SKM-1 treated with dmso at 0.1 percent for 144 hours (cell line): ENCODE data around the gene NCBP2L.
"Not testable (repeated sequence)": the region's sequence is repeated elsewhere in the genome, so short reads cannot be mapped to it uniquely, and the experiment has no call there.

Experiments used
- DNase-seq: peaks from one replicate; lab custom pipeline; 2025; ENCODE audit not compliant: unreplicated experiment; lab: John Stamatoyannopoulos, UW

Gene NCBP2L

GRCh38 chrX:107804427-107804826 lies 26.9 kb downstream of the NCBP2L start:
- DNase-seq: peak; percentile 21

DNA sequence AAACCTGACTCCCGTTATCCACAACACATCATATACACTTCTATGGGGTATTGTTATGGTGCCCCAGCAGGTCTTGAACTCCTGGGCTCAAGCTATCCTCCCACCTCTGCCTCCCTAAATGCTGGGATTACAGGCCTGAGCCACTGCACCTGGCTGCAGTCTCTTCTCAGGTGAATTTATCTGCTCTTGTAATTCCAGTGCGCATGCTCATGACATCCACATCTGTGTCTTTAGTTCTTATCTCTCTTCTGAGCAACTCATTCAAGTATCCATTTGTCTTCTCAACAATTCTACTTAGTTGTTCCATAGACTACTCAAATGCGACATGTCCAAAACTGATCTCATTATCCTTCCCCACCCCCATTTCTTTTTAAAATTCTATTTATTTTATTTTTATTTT lies 27.6 kb downstream of the NCBP2L start:
- DNase-seq: no peak

GRCh38 chrX:107810053-107810452 lies 32.5 kb downstream of the NCBP2L start:
- DNase-seq: not testable (repeated sequence)

- DNase-seq: no peak
Measured at GRCh38 chrX:107818900-107819521, 41.5 kb downstream of the NCBP2L start.

GRCh38 chrX:107823042-107823441 lies 45.5 kb downstream of the NCBP2L start:
- no peak for DNase-seq

DNA sequence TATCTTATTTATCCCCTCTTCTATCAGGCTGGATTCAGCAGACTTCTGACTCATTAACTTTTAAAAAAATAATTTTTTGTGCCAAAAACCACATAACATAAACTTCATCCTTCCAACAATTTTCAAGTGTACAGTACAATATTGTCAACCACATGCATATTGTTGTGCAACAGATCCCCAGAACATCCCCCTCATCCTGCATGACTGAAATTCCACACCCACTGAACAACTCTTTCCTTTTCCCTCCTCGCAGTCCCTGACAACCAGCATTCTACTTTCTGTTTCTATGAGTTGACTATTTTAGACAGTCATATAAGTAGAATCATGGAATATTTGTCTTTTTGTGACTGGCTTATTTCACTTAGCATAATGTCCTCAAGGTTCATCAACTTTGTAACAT lies 45.9 kb downstream of the NCBP2L start:
- DNase-seq: no peak

DNA sequence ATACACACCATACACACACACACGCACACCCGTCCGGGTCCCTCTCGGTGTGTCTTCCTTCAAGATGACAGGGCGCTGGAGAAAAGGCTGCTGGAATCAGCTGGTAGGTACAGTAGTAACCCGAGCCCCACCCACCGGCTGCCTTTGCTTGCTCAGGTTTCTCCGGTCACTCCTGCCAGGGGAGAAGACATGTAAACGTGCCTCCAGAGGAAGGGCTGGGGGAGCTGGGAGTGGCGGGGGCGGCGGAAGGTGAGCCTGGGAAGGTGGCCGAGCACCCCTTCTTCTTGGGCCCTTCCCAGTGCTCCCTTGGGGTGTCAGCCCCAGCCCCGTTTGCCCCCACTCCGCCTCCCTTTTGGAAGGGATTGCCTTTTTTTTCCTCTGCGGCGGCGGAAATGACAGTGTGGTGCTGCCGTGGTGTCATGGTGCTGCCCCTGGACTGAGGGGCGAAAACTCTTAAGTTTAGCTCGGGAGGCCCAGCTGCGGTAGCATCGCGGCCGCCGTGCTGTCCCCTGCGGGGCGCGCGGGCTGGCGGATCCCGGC lies 48.2 kb downstream of the NCBP2L start, which contains the start of gene MID2:
MID2 (plus strand) TSS at position 169 of the 540 bp plus-strand sequence. CDS start 561 bp downstream, outside the sequence.
- DNase-seq: no peak

DNA sequence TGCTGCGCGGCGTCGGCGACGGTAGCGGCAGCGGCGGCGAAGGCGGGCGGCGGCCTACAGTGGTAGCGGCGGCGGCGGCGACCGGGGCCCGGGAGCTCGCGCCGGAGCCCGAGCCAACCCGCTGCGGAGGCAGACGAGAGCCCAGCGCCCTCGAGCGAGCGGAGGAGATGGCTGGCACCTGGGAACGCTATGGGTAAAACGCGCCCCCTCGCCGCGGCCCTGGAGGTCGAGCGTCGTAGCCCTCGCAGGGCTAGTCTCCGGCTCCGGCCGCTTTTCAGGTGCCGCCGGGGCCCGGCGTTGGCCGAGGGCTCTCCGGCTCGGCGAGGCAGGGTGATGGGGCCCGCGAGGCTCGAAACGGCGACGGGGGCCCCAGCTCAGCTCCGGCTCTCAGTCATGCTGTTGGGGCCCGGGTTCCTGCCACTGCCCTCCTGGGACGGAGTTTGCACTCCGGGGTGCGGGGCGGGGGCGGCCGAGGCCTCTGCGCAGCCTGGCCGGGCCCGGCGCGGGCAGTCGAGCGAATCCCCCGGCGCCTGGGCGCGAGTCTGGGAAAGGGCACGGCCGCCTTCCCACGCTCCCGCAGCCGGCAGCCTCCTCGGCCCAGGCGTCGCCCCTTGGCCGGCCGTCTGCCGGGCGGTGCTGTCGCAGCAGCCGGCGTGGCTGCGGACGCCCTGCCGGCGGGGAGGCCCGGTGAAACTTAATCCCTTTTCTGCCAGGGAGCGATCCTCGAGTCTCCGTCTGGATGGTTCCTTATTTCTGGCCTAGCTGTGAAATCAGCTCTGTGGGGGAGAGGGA lies 48.9 kb downstream of the NCBP2L start:
- no peak for DNase-seq

- no peak for DNase-seq
Measured at GRCh38 chrX:107827030-107827831, 49.7 kb downstream of the NCBP2L start.

DNA sequence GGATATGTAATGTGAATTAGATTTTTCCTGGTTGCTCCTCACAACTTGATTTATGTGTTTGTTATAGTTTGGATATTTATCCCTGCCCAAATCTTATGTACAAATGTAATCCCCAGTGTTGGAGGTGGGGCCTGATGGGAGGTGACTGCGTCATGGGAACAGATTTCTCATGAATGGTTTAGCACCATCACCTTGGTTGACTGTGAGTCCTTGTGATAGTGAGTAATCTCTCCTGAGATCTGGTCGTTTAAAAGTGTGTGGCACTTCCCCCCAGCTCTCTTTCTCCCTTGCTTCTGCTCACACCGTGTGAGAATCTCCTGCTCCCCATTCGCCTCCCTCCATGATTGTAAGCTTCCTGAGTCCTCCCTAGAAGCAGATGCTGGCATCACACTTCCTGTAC lies 50.3 kb downstream of the NCBP2L start:
- DNase-seq: no peak

DNA sequence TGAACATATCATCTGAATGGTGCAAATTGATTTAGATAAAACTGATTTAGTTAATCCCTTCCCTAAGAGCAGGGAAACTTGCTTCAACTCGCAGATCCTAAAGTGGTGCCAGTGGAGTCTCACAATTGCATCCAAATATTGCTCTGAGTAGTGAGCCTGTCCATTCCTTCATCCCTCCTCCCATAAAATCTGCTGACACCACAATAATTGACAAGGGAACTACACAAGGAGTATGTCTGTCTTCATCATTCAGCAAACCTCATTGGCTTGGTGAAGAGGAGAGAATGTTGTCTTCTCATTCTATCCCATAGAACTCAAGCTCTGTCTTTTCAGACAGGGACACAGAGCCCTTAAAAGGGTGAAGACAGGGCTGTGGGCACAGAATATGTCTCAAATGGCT lies 52.3 kb downstream of the NCBP2L start:
- no peak for DNase-seq

- no peak for DNase-seq
Measured at GRCh38 chrX:107831071-107831730, 53.7 kb downstream of the NCBP2L start.

GRCh38 chrX:107834275-107835201 lies 57.0 kb downstream of the NCBP2L start:
- no peak for DNase-seq

DNA sequence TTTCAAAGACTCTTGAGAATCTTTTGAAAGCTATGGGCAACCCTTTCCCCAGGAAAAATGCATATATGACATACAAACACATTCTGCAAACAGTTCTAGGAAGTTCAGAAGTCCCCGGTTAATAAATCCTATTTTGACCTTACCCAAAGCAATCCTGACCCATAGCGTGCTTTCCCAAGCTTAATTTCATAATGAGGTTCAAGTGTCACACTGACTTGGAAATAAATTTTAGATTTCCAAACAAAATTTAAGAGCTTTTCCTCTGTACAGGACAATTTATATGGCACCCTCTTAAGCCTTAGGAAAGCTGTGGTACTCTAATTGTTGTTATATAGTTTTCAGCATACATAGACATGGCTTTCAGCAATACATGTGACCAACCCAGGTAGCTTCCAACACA lies 59.4 kb downstream of the NCBP2L start:
- DNase-seq: no peak

DNA sequence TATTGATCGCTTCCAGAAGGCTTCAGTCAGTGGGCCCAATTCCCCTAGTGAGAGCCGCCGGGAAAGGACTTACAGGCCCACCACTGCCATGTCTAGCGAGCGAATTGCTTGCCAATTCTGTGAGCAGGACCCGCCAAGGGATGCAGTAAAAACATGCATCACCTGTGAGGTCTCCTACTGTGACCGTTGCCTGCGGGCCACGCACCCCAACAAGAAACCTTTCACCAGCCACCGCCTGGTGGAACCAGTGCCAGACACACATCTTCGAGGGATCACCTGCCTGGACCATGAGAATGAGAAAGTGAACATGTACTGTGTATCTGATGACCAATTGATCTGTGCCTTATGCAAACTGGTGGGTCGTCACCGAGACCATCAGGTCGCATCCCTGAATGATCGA lies 63.4 kb downstream of the NCBP2L start:
- no peak for DNase-seq

DNA sequence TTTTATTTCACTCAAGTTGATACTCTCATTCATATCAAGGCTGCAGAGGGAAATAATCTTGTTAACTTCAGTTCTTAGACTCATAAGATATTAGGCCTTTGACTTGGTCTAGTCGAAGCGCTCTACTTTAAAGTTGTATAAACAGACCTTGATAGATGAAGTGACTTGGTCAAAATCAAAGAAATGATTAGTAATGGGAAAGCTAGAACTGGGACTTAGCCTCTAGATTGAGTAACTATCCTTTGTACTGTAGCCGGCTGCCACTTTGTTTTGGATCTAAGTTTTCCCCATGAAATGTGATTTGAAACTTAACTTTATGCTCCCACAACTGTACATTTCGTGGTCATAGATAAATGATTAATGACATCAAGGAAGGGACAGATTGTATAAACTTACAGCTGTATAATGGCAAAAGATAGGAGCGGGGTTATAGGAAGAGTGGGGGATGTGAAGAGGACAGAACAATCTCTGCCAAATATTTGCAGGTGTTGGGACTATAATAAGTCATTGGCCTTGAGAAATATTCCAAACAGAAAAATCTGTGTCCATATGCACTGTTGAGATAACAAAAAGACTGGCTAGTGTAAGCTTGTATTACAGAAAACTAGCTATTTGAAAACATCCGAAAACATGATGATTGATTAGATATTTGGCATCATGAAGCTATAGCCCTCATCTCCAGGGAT lies 65.3 kb downstream of the NCBP2L start:
- DNase-seq: no peak
